ENCODE data around the gene TRAF7. TPM values are rescaled to one million over a fixed set of nuclear protein-coding genes. Genes with fewer than 3 reads are reported as not detected.

TRAF7 gene
- total RNA-seq, 6 experiments from 2014 or later: 40.9 to 56.2 (median 46.2) TPM

DNA sequence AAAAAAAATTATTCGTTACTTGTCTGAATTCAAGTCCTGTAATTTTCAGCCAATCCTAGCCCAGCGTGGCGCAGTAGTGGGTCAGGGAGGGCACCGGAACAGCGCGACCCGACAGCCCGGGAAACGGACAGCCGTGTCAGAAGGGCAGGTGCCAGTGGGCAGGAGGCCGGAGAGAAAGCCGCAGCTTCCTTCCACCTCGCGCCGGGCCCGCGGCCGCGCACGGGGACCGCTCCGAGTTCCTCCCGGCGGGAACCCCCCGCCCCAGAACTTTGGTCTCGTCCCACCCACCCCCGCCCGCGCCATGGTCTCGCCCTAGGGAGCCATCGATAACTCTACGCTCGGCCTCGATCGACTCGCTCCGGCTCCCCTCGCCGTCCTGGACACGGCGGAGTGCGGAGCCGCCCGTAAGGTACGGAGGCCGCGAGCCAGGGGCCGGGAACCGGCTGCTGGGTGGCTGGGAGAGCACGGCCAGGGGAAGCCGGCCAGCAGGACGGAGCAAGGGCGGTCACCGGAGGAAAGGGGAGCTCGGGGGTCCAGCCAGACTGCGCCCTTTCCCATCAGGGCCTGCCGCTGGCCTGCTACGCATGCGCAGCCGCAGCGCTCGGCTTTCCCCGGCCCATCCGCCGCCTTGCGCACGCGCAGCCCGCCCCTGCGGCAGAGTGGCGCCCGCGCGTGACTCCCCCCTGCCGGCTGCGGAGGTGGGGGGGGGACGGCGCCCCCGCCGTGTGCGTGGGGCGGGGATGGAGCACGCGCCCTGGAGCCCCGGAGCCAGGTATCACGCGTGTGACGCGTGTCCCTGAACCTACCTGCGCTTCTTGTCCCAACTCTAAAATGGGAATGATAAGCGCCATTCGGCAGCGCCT lies 49.8 kb downstream of the TRAF7 start, which contains the start of gene MLST8:
Gene MLST8 (plus strand): TSS at position 351 of the 863 bp plus-strand sequence. CDS start 632 bp downstream, outside the sequence.
- no peaks in the 10 kb centered on the region for H3K9me3 ChIP-seq
- H3K27ac ChIP-seq: peak within 1 kb of the TSS; percentile 89 to 99 (median 97)
- WGBS (ENCODE audit: insufficient coverage, low coverage, low lambda C conversion rate, missing lambda C conversion rate): 0% methylated on average over 19 of the region's 93 CpGs
- peak within 1 kb of the TSS; percentile 74 to 99 (median 98) for H3K4me3 ChIP-seq
- ATAC-seq (peak; percentile 89 to 97 (median 91)), DNase-seq (peak; percentile 89 to 90 (median 90))
- H3K27me3 ChIP-seq: no peaks in the 10 kb centered on the region
- H3K4me1 ChIP-seq: peaks cover 0 to 18% (median 6%) of the 10 kb centered on the region in 4 donors
- H3K36me3 ChIP-seq: peaks cover 0 to 19% (median 7%) of the 10 kb centered on the region in 4 donors
- TF ChIP-seq POLR2A (IDR thresholded peaks at IDR 0.05): peak; percentile 64
- TF ChIP-seq, protein P1, sequence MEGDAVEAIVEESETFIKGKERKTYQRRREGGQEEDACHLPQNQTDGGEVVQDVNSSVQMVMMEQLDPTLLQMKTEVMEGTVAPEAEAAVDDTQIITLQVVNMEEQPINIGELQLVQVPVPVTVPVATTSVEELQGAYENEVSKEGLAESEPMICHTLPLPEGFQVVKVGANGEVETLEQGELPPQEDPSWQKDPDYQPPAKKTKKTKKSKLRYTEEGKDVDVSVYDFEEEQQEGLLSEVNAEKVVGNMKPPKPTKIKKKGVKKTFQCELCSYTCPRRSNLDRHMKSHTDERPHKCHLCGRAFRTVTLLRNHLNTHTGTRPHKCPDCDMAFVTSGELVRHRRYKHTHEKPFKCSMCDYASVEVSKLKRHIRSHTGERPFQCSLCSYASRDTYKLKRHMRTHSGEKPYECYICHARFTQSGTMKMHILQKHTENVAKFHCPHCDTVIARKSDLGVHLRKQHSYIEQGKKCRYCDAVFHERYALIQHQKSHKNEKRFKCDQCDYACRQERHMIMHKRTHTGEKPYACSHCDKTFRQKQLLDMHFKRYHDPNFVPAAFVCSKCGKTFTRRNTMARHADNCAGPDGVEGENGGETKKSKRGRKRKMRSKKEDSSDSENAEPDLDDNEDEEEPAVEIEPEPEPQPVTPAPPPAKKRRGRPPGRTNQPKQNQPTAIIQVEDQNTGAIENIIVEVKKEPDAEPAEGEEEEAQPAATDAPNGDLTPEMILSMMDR (IDR thresholded peaks at IDR 0.05): peak in 3 of 4 donors; percentile 12 to 31 (median 13)
- intact Hi-C loops (cut with DNase I): no loop called here

DNA sequence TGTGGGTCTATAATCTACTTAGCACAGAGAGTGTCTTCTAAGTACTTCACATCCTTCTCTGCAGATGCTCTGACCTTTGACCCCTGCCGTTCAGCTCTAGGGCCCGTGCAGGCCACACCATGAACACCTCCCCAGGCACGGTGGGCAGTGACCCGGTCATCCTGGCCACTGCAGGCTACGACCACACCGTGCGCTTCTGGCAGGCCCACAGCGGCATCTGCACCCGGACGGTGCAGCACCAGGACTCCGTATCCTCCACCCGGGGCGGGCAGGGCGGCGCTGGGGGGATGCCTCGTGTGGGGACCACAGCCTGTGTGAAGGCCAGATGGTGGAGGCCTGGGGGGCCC lies 50.4 kb downstream of the TRAF7 start:
- TF ChIP-seq POLR2A (IDR thresholded peaks at IDR 0.05): no peak
- TF ChIP-seq, protein P1 (IDR thresholded peaks at IDR 0.05): no peak
- Histone ChIP-seq H3K4me1 (peaks cover 0 to 18% (median 6%) of the 10 kb centered on the region in 4 donors), H3K9me3 (no peaks in the 10 kb centered on the region), H3K4me3 (peak overlapping the region; percentile 74 to 99 (median 98)), H3K36me3 (peaks cover 0 to 19% (median 7%) of the 10 kb centered on the region in 4 donors), H3K27ac (peak overlapping the region; percentile 89 to 99 (median 97)), H3K27me3 (no peaks in the 10 kb centered on the region)
- no CpG with 5 or more reads among the region's 16 CpGs for WGBS (ENCODE audit: insufficient coverage, low coverage, low lambda C conversion rate, missing lambda C conversion rate)
- ATAC-seq (peak in 3 of 4 donors; percentile 9 to 32 (median 11)), DNase-seq (peak in 1 of 3 donors; percentile 50)
- intact Hi-C loops (cut with DNase I): no loop called here

DNA sequence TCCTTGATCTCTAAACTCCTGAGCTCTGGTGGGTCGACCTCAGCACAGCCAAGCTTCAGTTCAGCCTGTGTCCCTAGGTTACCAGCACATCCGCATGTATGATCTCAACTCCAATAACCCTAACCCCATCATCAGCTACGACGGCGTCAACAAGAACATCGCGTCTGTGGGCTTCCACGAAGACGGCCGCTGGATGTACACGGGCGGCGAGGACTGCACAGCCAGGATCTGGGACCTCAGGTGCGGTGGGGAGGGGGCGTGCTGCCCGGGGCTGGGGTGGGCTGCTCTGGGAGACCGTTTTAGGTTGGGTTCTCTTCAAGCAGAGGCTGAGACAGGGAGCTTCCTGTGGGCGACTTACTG lies 50.8 kb downstream of the TRAF7 start:
- no peak for DNase-seq
- H3K4me3 ChIP-seq: peak overlapping the region in 2 of 3 donors; percentile 74 to 99
- TF ChIP-seq, protein P1 (IDR thresholded peaks at IDR 0.05): no peak
- TF ChIP-seq POLR2A (IDR thresholded peaks at IDR 0.05): no peak
- no peak for ATAC-seq
- no peak overlapping the region for H3K27ac ChIP-seq
- intact Hi-C loops (cut with DNase I): no loop called here
- 60% methylated on average over 9 of the region's 18 CpGs for WGBS (ENCODE audit: insufficient coverage, low coverage, low lambda C conversion rate, missing lambda C conversion rate)
- H3K36me3 ChIP-seq: peaks cover 0 to 19% (median 7%) of the 10 kb centered on the region in 4 donors
- H3K9me3 ChIP-seq: no peaks in the 10 kb centered on the region
- H3K27me3 ChIP-seq: no peaks in the 10 kb centered on the region
- H3K4me1 ChIP-seq: peaks cover 0 to 18% (median 6%) of the 10 kb centered on the region in 4 donors

DNA sequence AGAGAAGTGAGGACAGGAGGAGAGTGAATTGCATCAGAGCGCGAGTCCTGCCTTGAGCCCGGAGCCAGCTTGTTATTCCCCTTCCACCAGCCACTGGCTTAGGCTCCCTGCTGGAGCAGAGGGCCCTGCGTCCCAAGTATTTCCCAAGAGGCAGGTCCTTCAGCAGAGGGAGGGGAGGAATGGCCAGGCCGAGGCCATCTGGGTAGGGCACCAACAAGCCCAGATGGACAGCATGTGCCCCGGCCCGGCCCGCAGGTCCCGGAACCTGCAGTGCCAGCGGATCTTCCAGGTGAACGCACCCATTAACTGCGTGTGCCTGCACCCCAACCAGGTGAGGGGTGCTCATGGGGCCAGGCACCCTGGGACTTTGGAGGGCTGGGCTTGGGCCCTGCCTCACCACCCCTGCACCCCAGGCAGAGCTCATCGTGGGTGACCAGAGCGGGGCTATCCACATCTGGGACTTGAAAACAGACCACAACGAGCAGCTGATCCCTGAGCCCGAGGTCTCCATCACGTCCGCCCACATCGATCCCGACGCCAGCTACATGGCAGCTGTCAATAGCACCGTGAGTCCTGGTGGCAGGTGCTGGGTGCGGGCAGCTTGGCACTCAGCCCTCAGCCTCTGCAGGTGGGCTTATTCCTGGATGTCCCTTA lies 51.3 kb downstream of the TRAF7 start:
- no peak overlapping the region for H3K4me3 ChIP-seq
- DNase-seq: no peak
- intact Hi-C loops (cut with DNase I): no loop called here
- WGBS (ENCODE audit: insufficient coverage, low coverage, low lambda C conversion rate, missing lambda C conversion rate): 85% methylated on average over 5 of the region's 23 CpGs
- H3K27me3 ChIP-seq: no peaks in the 10 kb centered on the region
- H3K27ac ChIP-seq: no peak overlapping the region
- no peak for ATAC-seq
- peaks cover 0 to 19% (median 7%) of the 10 kb centered on the region in 4 donors for H3K36me3 ChIP-seq
- H3K9me3 ChIP-seq: no peaks in the 10 kb centered on the region
- peaks cover 0 to 18% (median 6%) of the 10 kb centered on the region in 4 donors for H3K4me1 ChIP-seq
- TF ChIP-seq POLR2A (IDR thresholded peaks at IDR 0.05): no peak
- TF ChIP-seq, protein P1 (IDR thresholded peaks at IDR 0.05): no peak
